HFF-Myc (cell line): ENCODE results near the gene CAPN15.
"Not testable (repeated sequence)": the region's sequence is repeated elsewhere in the genome, so short reads cannot be mapped to it uniquely, and the experiment has no call there.

Experiments
- DNase-seq: peaks from one replicate; pipeline ENCODE4 v3.0.0-alpha.2; 2011; ENCODE audit warnings: low read depth; ENCODE audit errors: extremely low read depth
- H3K4me3 ChIP-seq: replicated peaks from 2 replicates; pipeline ENCODE4 v1.5.1; 2011; ENCODE audit warnings: low read depth, mild to moderate bottlenecking, control low read depth, low read length
- TF ChIP-seq, protein P1 (sequence below): IDR thresholded peaks from 2 replicates; pipeline ENCODE4 v1.5.1; 2012; ENCODE audit warnings: mild to moderate bottlenecking, low read depth, low read length, control low read depth; ENCODE audit errors: missing control alignments

The CAPN15 gene

DNA sequence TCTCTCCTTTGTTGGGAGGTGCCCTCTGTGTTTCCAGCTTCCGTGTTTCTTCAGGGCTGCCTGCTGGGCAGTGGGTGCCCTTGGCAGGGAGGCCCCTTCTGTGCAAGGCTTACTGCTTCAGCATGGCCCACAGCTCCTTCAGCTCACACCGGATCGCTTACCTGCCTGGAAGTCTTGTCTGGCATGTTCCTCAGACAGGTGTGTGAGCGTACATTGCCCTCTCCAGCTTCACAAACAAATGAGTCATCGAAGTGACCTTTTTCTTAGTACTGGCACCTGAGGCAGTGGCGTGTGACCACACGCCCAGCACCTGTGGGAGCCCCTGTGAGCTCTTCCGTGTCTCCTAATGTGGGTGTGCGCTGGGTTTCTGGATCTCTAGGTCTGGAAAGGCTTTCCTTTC is 65.9 kb downstream of the CAPN15 start:
- DNase-seq = no peak
- no peak overlapping the region for H3K4me3 ChIP-seq
- TF ChIP-seq, protein P1, sequence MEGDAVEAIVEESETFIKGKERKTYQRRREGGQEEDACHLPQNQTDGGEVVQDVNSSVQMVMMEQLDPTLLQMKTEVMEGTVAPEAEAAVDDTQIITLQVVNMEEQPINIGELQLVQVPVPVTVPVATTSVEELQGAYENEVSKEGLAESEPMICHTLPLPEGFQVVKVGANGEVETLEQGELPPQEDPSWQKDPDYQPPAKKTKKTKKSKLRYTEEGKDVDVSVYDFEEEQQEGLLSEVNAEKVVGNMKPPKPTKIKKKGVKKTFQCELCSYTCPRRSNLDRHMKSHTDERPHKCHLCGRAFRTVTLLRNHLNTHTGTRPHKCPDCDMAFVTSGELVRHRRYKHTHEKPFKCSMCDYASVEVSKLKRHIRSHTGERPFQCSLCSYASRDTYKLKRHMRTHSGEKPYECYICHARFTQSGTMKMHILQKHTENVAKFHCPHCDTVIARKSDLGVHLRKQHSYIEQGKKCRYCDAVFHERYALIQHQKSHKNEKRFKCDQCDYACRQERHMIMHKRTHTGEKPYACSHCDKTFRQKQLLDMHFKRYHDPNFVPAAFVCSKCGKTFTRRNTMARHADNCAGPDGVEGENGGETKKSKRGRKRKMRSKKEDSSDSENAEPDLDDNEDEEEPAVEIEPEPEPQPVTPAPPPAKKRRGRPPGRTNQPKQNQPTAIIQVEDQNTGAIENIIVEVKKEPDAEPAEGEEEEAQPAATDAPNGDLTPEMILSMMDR = no peak

DNA sequence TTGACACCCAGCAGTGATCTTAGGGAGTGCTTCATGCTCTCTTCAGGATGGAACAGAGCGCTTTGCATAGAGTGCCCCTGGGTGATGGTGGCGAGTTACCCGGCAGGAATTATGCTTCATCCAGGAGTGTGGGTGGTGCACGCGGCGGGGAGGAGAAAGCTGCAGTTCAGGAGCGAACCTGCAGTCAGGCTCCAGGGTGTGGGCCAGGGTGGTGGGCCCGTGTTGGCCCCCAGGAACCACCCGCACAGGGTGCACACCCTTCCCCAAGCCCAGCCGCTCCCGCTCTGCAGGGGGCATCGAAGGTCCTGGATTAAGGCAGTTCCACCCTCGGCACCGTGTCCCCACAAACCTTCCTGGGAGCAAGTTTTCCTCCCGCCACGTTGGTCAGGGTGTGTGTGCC is 66.3 kb downstream of the CAPN15 start:
- no peak for DNase-seq
- TF ChIP-seq, protein P1 = no peak
- no peak overlapping the region for H3K4me3 ChIP-seq

DNA sequence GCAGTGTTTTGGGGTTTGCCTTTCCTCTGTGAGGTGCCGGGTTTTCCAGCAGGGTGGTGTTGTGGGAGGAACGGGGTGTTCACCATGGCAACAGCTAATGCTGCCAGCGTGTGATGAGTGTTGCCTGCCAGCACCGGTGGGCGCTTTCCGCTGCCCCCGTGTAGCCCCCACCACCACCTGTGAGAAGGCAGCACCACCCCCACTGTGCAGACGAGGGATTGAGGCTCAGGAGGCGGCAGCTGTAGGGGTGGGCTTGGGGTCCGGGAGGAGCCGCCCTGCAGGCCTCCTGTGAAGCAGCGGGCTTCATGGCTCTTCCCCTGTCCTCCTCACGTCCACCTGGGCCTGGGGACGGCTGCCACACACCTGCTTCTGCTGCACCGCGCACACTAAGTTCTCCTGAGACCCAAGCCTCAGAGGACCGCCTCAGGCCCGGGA is 67.6 kb downstream of the CAPN15 start:
- TF ChIP-seq, protein P1 = no peak
- DNase-seq = no peak
- H3K4me3 ChIP-seq = no peak overlapping the region

DNA sequence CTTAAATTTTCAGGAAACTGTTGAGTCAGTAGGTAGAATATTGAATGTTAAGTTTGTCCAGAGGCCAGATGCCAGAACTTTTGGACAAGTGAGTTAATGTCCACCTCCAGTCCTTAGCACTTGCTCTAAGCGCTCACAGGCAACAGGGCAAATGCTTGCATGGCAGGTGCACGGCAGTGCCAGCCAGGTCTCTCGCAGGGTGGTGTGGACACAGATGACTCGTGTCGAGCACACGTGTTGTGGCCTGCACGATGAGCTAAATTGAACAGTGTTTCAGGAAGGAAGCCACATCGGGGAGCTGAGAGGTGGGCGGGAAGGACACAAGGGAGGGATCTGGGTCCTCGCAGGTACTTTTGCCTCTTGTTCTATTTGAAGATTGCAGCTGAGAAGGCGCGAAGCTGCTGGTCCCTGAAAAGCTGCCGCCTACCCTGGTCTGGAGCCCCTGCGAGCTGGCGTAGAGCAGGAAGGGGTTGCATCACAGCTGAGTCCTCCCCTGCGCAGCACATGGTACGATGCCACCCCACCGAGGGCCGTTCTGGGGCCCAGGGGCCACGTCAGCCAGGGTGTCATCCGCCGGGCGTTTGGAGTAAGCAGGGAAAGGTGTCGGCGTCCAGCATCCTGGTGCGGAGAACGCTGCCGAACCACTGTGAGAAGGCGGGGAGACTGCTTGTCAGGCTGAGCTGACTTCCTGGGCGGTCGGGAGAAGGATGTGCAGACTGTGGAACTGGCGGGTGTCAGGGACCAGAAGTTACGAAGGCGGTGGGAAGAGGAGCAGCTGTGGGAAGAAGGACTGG is 68.6 kb downstream of the CAPN15 start:
- TF ChIP-seq, protein P1 = no peak
- DNase-seq = no peak
- H3K4me3 ChIP-seq = no peak overlapping the region

DNA sequence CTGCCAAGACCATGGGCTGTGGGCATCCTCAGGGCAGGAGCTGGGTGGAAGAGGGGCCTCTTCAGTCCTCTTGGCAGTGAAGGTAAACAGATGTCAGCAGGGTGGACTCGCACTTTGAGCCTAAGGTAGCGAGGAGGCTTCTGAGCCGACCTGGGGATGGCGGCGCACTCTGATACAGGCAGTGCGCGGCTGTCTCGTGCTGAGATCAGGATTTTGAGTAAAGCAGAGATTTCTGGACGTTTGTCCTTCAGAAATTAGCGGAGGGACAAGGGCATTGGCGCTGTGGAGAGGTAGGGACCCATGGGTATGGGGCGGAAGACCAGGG is 69.2 kb downstream of the CAPN15 start:
- DNase-seq = no peak
- TF ChIP-seq, protein P1 = no peak
- H3K4me3 ChIP-seq = no peak overlapping the region

DNA sequence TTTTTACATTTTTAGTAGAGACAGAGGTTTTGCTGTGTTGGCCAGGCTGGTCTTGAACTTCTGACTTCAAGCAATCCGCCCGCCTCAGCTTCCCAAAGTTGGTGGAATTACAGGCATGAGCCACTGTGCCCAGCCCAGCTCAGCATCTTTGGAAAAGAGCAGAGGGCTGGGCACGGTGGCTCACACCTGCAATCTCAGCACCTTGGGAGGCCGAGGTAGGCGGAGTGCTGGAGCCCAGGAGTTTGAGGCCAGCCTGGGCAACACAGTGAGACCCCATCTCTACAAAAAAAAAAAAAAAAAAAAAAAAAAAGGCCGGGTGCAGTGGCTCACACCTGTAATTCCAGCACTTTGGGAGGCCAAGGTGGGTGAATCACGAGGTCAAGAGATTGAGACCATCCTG is 70.1 kb downstream of the CAPN15 start:
- DNase-seq = not testable (repeated sequence)

DNA sequence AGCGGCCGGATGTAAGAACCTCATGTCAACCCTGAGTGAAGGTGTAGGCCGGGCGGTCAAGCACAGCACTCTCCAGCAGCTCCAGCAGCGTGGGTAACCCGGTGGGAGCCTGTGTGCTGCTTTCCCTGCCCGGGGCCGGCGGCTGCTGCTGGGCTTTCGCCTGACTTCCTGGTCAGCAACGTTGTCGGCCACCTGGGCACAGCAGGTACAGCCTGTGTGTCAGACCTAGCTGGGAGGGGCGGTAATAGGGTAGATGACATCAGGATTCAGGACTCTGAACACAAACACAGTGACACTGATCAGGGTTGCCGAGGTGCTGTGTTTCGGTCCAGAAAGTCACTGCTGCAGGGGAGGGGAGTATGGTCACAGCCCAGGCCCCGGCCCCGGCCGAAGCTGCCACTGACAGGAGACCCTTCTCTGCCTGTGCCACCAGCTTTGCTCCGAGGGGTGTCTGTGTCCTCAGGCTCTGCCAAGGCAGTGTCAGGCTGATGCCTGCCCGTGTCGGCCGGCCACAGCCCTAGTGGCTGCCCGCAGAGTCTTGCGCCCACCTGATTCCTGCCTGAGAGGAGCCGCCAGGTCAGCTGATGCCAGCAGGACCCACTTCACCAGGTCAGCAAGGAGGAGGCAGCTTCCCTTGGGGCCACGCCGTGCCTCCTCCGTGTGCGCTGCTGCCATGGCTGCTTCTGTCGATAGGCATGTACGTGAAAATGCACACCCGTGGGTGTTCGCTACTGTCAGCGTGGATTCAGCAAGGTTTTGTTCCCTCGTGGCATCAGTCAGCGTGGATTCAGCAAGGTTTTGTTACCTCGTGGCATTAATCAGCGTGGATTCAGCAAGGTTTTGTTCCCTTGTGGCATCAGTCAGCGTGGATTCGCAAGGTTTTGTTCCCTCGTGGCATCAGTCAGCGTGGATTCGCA is 71.6 kb downstream of the CAPN15 start:
- DNase-seq = no peak
- no peak overlapping the region for H3K4me3 ChIP-seq
- TF ChIP-seq, protein P1 = no peak

More for the DNA sequence above, 70.1 kb downstream of the CAPN15 start:
- H3K4me3 ChIP-seq = not testable (repeated sequence)
